Astrocyte (in vitro differentiated cells and primary cell): ENCODE results near the gene IL1RAPL2. TPM values are rescaled to one million over a fixed set of nuclear protein-coding genes. Genes with fewer than 3 reads are reported as not detected.
"Not testable (repeated sequence)": the region's sequence is repeated elsewhere in the genome, so short reads cannot be mapped to it uniquely, and the experiment has no call there.

Source experiments
- DNase-seq: peaks from one replicate; pipeline ENCODE4 v3.0.0-alpha.2; 2010; ENCODE audit warnings: low read depth
- FAIRE-seq: peaks from 2 replicates; lab custom pipeline; 2011; peaks lifted over from hg19 to GRCh38; lab: Jason Lieb, UNC
- H2AFZ ChIP-seq: 2 replicates; pipeline ENCODE4 v1.6.0; 2012; ENCODE audit warnings: low read depth, low read length, inconsistent platforms
- H3K27ac ChIP-seq: 2 replicates; pipeline ENCODE4 v1.5.1; 2011; ENCODE audit warnings: low read depth, low read length, inconsistent platforms
- H3K27me3 ChIP-seq: 2 replicates; pipeline ENCODE4 v1.6.0; 2011; ENCODE audit warnings: low read length, inconsistent platforms; ENCODE audit not compliant: insufficient read depth
- H3K36me3 ChIP-seq: 2 replicates; pipeline ENCODE4 v1.5.1; 2011; ENCODE audit warnings: low read length, inconsistent platforms; ENCODE audit not compliant: insufficient read depth
- H3K4me1 ChIP-seq: 2 replicates; pipeline ENCODE4 v1.5.1; 2011; ENCODE audit warnings: low read length, inconsistent platforms; ENCODE audit not compliant: insufficient read depth
- H3K4me2 ChIP-seq: 2 replicates; pipeline ENCODE4 v1.6.0; 2012; ENCODE audit warnings: low read length, inconsistent platforms
- H3K4me3 ChIP-seq: 2 replicates; pipeline ENCODE4 v1.5.1; 2011; ENCODE audit warnings: low read depth, mild to moderate bottlenecking, low read length, inconsistent platforms; ENCODE audit not compliant: insufficient read depth
- H3K79me2 ChIP-seq: 2 replicates; pipeline ENCODE4 v1.6.0; 2012; ENCODE audit warnings: mild to moderate bottlenecking, low read length, inconsistent platforms; ENCODE audit not compliant: insufficient read depth
- H3K9ac ChIP-seq: 2 replicates; pipeline ENCODE4 v1.6.0; 2012; ENCODE audit warnings: mild to moderate bottlenecking, low read length, inconsistent platforms
- H3K9me3 ChIP-seq: 2 replicates; pipeline ENCODE4 v1.5.1; 2012; ENCODE audit warnings: low read depth, mild to moderate bottlenecking, low read length, inconsistent platforms; ENCODE audit not compliant: insufficient read depth
- H4K20me1 ChIP-seq: 2 replicates; pipeline ENCODE4 v1.6.0; 2012; ENCODE audit warnings: low read length, inconsistent platforms; ENCODE audit not compliant: insufficient read depth
- H3K27ac Mint-ChIP-seq: one replicate; pipeline ENCODE4 v1.8.0; 2021; ENCODE audit warnings: mild to moderate bottlenecking, mixed read lengths; ENCODE audit not compliant: unreplicated experiment
- H3K27me3 Mint-ChIP-seq: one replicate; pipeline ENCODE4 v1.8.0; 2021; ENCODE audit warnings: low read depth, mixed read lengths; ENCODE audit not compliant: unreplicated experiment
- H3K36me3 Mint-ChIP-seq: one replicate; pipeline ENCODE4 v1.8.0; 2021; ENCODE audit warnings: low read depth, mixed read lengths; ENCODE audit not compliant: unreplicated experiment
- H3K4me1 Mint-ChIP-seq: one replicate; pipeline ENCODE4 v1.8.0; 2021; ENCODE audit warnings: low read depth, mixed read lengths; ENCODE audit not compliant: unreplicated experiment
- H3K4me3 Mint-ChIP-seq: one replicate; pipeline ENCODE4 v1.8.0; 2021; ENCODE audit warnings: mild to moderate bottlenecking, moderate library complexity, mixed read lengths; ENCODE audit not compliant: unreplicated experiment
- H3K9me3 Mint-ChIP-seq: one replicate; pipeline ENCODE4 v1.8.0; 2021; ENCODE audit warnings: mild to moderate bottlenecking, mixed read lengths; ENCODE audit not compliant: unreplicated experiment
- EZH2 ChIP-seq: IDR thresholded peaks from 2 replicates; pipeline ENCODE4 v1.6.1; 2012; ENCODE audit warnings: mild to moderate bottlenecking, low read length, inconsistent platforms; ENCODE audit not compliant: insufficient read depth
- total RNA-seq: library from RNA; stranded (reverse); gene quantifications from 2 replicates; pipeline ENCODE4 v1.2.1, GENCODE V29; 2021
- TF ChIP-seq, protein P1 (sequence below): IDR thresholded peaks from 2 replicates; pipeline ENCODE4 v1.5.1; 2011; ENCODE audit warnings: low read depth, mild to moderate bottlenecking, inconsistent platforms, low read length, moderate library complexity; ENCODE audit not compliant: insufficient read depth

Gene IL1RAPL2
- total RNA-seq, 1 donor from 2014 or later: 0.16 TPM

- no peaks in the 10 kb centered on the region for H3K9me3 ChIP-seq
- H3K4me3 Mint-ChIP-seq: no peak overlapping the region
- no peaks in the 10 kb centered on the region for H3K79me2 ChIP-seq
- no peak overlapping the region for H3K27ac ChIP-seq
- H3K27me3 Mint-ChIP-seq: no peaks in the 10 kb centered on the region
- TF ChIP-seq, protein P1, sequence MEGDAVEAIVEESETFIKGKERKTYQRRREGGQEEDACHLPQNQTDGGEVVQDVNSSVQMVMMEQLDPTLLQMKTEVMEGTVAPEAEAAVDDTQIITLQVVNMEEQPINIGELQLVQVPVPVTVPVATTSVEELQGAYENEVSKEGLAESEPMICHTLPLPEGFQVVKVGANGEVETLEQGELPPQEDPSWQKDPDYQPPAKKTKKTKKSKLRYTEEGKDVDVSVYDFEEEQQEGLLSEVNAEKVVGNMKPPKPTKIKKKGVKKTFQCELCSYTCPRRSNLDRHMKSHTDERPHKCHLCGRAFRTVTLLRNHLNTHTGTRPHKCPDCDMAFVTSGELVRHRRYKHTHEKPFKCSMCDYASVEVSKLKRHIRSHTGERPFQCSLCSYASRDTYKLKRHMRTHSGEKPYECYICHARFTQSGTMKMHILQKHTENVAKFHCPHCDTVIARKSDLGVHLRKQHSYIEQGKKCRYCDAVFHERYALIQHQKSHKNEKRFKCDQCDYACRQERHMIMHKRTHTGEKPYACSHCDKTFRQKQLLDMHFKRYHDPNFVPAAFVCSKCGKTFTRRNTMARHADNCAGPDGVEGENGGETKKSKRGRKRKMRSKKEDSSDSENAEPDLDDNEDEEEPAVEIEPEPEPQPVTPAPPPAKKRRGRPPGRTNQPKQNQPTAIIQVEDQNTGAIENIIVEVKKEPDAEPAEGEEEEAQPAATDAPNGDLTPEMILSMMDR: no peak
- no peak for TF ChIP-seq EZH2
- no peaks in the 10 kb centered on the region for H3K9me3 Mint-ChIP-seq
- no peaks in the 10 kb centered on the region for H3K36me3 ChIP-seq
- H3K27ac Mint-ChIP-seq: no peak overlapping the region
- FAIRE-seq (no peak), DNase-seq (peak; percentile 4)
- peaks cover 8% of the 10 kb centered on the region for H3K4me1 Mint-ChIP-seq
- H3K4me3 ChIP-seq: no peak overlapping the region
- no peaks in the 10 kb centered on the region for H3K4me1 ChIP-seq
- no peaks in the 10 kb centered on the region for H4K20me1 ChIP-seq
- H3K4me2 ChIP-seq: no peak overlapping the region
- no peaks in the 10 kb centered on the region for H3K36me3 Mint-ChIP-seq
- no peak overlapping the region for H2AFZ ChIP-seq
- H3K9ac ChIP-seq: no peak overlapping the region
- no peaks in the 10 kb centered on the region for H3K27me3 ChIP-seq
Measured at GRCh38 chrX:105658136-105658535, 1092.1 kb downstream of the IL1RAPL2 start.

DNA sequence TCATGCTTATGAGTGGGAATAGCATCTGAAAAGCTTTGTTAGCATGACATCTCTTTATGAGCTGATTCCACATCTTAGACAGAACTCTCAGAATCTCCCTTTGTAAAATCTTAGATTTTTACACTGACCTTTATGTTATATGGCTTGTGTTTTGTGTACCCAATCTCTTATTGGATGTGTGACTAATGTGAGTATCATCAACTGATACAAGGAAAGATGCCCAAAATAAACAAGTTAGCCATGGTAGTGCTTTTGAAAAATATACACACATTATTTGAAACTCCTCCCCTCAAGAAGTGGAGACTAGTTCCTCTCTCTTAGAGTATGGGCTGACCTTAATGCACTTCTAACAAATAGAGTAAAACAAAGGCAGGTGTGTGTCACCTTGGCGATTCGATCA lies 1096.2 kb downstream of the IL1RAPL2 start:
- H3K4me1 Mint-ChIP-seq: no peaks in the 10 kb centered on the region
- peak; percentile 97 for FAIRE-seq

DNA sequence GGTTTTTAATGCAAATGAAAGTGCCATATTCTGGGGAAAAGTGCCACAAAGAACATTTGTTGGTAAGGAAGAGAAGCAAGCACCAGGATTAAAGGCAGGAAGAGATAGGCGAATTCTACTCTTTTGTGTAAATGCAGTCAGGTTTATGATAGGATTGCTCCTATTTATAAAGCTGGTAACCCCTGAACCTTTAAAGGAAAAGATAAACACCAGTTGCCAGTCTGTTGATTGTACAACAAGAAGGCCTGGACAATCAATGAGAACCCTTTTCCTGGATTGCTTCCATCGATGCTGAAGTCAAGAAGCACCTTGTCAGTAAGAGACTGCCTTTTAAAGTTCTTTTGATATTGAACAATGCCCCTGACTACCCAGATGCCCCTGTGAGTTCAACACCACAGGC lies 1098.2 kb downstream of the IL1RAPL2 start:
- no peaks in the 10 kb centered on the region for H3K27me3 Mint-ChIP-seq
- no peak overlapping the region for H3K4me3 ChIP-seq

More for the DNA sequence above, 1096.2 kb downstream of the IL1RAPL2 start:
- Mint-ChIP-seq H3K36me3 (no peaks in the 10 kb centered on the region), H3K27ac (no peak overlapping the region), H3K4me3 (no peak overlapping the region), H3K27me3 (no peaks in the 10 kb centered on the region), H3K9me3 (no peaks in the 10 kb centered on the region)
- no peak overlapping the region for H3K4me3 ChIP-seq
- no peak overlapping the region for H2AFZ ChIP-seq
- H3K27ac ChIP-seq: no peak overlapping the region
- no peak for DNase-seq
- no peaks in the 10 kb centered on the region for H3K36me3 ChIP-seq
- no peaks in the 10 kb centered on the region for H3K79me2 ChIP-seq
- no peaks in the 10 kb centered on the region for H3K4me1 ChIP-seq
- no peaks in the 10 kb centered on the region for H3K27me3 ChIP-seq
- no peak overlapping the region for H3K4me2 ChIP-seq
- no peaks in the 10 kb centered on the region for H4K20me1 ChIP-seq
- TF ChIP-seq, protein P1: no peak
- no peak for TF ChIP-seq EZH2
- H3K9ac ChIP-seq: no peak overlapping the region
- no peaks in the 10 kb centered on the region for H3K9me3 ChIP-seq

DNA sequence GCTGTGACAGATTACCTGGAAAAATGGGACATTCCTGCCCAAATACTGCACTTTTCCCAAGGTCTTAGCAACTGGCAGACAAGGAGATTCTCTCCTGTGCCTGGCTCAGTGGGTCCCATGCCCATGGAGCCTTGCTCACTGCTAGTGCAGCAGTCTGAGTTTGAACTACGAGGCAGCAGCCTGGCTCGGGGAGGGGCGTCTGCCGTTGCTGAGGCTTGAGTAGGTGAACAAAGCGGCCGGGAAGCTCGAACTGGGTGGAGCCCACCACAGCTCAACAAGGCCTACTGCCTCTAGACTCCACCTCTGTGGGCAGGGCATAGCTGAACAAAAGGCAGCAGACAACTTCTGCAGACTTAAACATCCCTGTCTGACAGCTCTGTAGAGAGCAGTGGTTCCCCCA lies 1118.3 kb downstream of the IL1RAPL2 start:
- not testable (repeated sequence) for H3K4me3 ChIP-seq, H3K4me1 Mint-ChIP-seq, H3K27ac ChIP-seq, H3K4me3 Mint-ChIP-seq, H2AFZ ChIP-seq, H3K9me3 Mint-ChIP-seq, H3K27ac Mint-ChIP-seq, H3K27me3 Mint-ChIP-seq, DNase-seq, H3K4me1 ChIP-seq, H3K36me3 Mint-ChIP-seq, H3K9me3 ChIP-seq, H3K9ac ChIP-seq, H3K4me2 ChIP-seq, H3K36me3 ChIP-seq, H3K27me3 ChIP-seq, H3K79me2 ChIP-seq, FAIRE-seq, H4K20me1 ChIP-seq

More for the DNA sequence above, 1098.2 kb downstream of the IL1RAPL2 start:
- H3K27ac Mint-ChIP-seq: no peak overlapping the region
- H3K9me3 Mint-ChIP-seq: no peaks in the 10 kb centered on the region
- H3K4me1 Mint-ChIP-seq: no peaks in the 10 kb centered on the region
- no peaks in the 10 kb centered on the region for H4K20me1 ChIP-seq
- H3K4me1 ChIP-seq: no peaks in the 10 kb centered on the region
- no peaks in the 10 kb centered on the region for H3K36me3 Mint-ChIP-seq
- no peak overlapping the region for H3K4me3 Mint-ChIP-seq
- no peak overlapping the region for H3K9ac ChIP-seq
- no peak overlapping the region for H3K4me2 ChIP-seq
- DNase-seq (no peak), FAIRE-seq (peak; percentile 89)
- no peak overlapping the region for H3K27ac ChIP-seq
- no peaks in the 10 kb centered on the region for H3K79me2 ChIP-seq
- no peaks in the 10 kb centered on the region for H3K36me3 ChIP-seq
- no peaks in the 10 kb centered on the region for H3K9me3 ChIP-seq
- TF ChIP-seq, protein P1: no peak
- TF ChIP-seq EZH2: no peak
- no peak overlapping the region for H2AFZ ChIP-seq
- H3K27me3 ChIP-seq: no peaks in the 10 kb centered on the region
